Ishikawa (cell line): ENCODE measurements around the gene CTU1.

Source experiments
- CEBPB ChIP-seq: IDR thresholded peaks from 2 replicates; pipeline ENCODE4 v1.6.1; 2012
- CREB1 ChIP-seq: IDR thresholded peaks from 2 replicates; pipeline ENCODE4 v1.6.1; 2012; ENCODE audit warnings: low read depth
- EP300 ChIP-seq: IDR thresholded peaks from 2 replicates; pipeline ENCODE4 v1.6.1; 2012; ENCODE audit warnings: borderline replicate concordance
- RAD21 ChIP-seq: IDR thresholded peaks from 2 replicates; pipeline ENCODE4 v1.6.1; 2012; ENCODE audit warnings: low read depth
- TAF1 ChIP-seq: IDR thresholded peaks from 2 replicates; pipeline ENCODE4 v1.6.1; 2012; ENCODE audit warnings: low read depth, mild to moderate bottlenecking
- ZBTB7A ChIP-seq: IDR thresholded peaks from 2 replicates; pipeline ENCODE4 v1.6.1; 2012; ENCODE audit warnings: low read depth
- TF ChIP-seq, protein P1 (sequence below): IDR thresholded peaks from 2 replicates; pipeline ENCODE4 v1.6.1; 2012; ENCODE audit warnings: low read depth, mild to moderate bottlenecking
- TF ChIP-seq, protein P2 (sequence below): IDR thresholded peaks from 2 replicates; pipeline ENCODE4 v1.6.1; 2012

DNA sequence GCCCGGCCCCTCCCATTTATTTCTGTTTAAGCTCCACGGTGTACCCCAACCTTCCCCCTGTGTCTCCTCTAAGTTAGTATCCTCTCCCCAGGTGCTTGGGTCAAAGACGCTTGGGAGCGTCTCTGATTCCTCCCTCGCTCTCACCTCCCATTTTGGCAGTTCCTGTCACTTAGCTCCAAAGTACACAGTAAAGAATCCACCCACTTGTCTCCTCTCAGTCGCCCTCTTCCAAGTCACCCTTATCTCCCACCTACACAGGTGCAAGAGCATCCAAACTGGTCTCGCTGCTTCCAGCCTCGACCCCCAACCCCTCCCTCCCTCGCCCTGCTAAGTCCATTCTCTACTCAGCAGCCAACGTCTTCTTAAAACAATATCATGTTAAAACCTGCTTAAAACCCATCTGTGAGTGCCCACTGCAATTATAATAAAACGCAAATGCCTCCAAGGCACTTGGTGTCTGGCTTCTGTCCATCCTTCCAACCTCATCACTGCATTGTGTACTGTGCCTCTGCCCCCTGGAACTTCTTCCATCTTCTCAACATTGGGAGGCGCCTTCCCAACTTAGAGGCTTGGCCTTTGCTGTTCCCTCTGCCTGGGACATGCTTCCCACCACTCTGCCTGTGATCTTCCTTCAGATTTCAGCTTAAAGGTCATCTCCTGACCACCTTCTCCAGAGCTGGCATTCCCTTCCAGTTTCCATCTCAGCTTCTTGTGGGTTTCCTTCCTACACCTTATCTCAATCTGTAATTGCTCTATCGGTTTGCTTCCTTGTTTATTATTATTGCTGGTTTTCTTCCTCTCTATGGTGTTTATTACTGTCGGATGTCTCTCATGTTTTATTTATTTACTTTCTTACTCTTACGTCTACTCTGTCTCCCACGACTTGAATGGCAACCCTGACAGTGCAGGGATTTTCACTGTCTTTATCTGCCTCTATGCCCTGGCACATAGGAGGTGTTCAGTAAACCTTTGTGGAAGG lies 16.0 kb downstream of the CTU1 start:
- TF ChIP-seq, protein P1, sequence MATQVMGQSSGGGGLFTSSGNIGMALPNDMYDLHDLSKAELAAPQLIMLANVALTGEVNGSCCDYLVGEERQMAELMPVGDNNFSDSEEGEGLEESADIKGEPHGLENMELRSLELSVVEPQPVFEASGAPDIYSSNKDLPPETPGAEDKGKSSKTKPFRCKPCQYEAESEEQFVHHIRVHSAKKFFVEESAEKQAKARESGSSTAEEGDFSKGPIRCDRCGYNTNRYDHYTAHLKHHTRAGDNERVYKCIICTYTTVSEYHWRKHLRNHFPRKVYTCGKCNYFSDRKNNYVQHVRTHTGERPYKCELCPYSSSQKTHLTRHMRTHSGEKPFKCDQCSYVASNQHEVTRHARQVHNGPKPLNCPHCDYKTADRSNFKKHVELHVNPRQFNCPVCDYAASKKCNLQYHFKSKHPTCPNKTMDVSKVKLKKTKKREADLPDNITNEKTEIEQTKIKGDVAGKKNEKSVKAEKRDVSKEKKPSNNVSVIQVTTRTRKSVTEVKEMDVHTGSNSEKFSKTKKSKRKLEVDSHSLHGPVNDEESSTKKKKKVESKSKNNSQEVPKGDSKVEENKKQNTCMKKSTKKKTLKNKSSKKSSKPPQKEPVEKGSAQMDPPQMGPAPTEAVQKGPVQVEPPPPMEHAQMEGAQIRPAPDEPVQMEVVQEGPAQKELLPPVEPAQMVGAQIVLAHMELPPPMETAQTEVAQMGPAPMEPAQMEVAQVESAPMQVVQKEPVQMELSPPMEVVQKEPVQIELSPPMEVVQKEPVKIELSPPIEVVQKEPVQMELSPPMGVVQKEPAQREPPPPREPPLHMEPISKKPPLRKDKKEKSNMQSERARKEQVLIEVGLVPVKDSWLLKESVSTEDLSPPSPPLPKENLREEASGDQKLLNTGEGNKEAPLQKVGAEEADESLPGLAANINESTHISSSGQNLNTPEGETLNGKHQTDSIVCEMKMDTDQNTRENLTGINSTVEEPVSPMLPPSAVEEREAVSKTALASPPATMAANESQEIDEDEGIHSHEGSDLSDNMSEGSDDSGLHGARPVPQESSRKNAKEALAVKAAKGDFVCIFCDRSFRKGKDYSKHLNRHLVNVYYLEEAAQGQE, result no peak
- TF ChIP-seq, protein P2, sequence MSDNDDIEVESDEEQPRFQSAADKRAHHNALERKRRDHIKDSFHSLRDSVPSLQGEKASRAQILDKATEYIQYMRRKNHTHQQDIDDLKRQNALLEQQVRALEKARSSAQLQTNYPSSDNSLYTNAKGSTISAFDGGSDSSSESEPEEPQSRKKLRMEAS, result no peak
- no peak for TF ChIP-seq CREB1
- no peak for TF ChIP-seq TAF1
- no peak for TF ChIP-seq ZBTB7A
- no peak for TF ChIP-seq RAD21
- TF ChIP-seq CEBPB, result no peak
- TF ChIP-seq EP300, result no peak
